Measurements from ENCODE around the gene PDE10A.

PDE10A gene

DNA sequence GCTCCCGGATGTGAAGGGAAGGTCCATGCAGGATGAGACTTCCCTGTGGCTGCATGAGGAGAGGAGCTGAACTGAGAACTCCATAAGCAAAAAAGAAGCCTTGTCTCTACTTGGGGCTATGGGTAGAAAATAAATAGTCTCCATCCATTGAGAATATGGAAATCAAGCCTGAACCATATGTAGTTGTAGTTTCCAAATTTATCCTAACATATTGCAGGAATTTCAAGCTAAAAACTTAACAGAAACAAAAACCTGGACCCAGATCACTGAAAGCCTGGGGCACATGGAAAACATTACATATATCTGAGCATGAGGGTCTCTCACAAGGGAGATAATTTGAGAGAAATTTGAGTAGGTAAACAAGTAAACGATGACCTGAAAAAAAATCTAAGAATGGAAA is 258.7 kb downstream of the PDE10A start:
- no peak overlapping the region for H3K4me3 ChIP-seq (ENCODE audit: low read depth in 1 of 2, low read length in 2 of 2)
- no peaks in the 10 kb centered on the region for H3K4me1 ChIP-seq (ENCODE audit: control insufficient read depth in 1 of 2, insufficient read depth in 2 of 2, low read length in 2 of 2)
- no peaks in the 10 kb centered on the region for H3K27me3 ChIP-seq (ENCODE audit: low read depth, low read length)
- no peak overlapping the region for H3K27ac ChIP-seq (ENCODE audit: low read length)
- H3K9me3 ChIP-seq (ENCODE audit: control insufficient read depth in 1 of 2, low read length in 2 of 2), result no peaks in the 10 kb centered on the region
- H3K36me3 ChIP-seq (ENCODE audit: control insufficient read depth in 1 of 2, insufficient read depth in 2 of 2, low read length in 2 of 2), result no peaks in the 10 kb centered on the region

DNA sequence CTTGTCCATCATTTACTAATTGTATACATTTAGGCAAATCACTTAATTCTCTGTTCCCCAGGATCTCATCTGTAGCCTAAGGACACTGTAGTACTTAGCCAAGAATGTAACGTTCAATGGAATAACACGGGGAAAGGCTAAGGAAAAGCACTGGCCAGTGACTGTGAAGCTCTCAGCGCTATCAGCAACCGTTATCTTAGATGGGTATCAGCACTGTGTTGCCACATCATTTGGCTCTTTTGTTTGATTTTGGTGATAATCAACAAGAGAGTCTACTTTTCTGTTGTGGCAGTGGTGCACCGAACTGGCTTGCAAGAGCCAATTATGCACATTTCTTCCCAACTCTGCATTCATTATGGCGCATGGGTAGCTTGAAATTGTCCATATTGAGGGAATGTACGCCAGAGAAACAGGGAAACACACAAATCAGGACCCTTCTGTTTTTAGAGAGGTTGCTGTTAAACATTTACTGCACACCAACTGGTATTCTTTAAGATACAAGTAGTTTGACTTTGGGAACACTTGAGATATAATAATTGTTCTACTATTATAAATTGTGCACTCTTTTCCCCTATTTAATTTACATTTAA is 259.9 kb downstream of the PDE10A start:
- no peaks in the 10 kb centered on the region for H3K4me1 ChIP-seq (ENCODE audit: control insufficient read depth in 1 of 2, insufficient read depth in 2 of 2, low read length in 2 of 2)
- H3K36me3 ChIP-seq (ENCODE audit: control insufficient read depth in 1 of 2, insufficient read depth in 2 of 2, low read length in 2 of 2), result no peaks in the 10 kb centered on the region
- H3K27ac ChIP-seq (ENCODE audit: low read length), result no peak overlapping the region
- H3K27me3 ChIP-seq (ENCODE audit: low read depth, low read length), result no peaks in the 10 kb centered on the region
- no peaks in the 10 kb centered on the region for H3K9me3 ChIP-seq (ENCODE audit: control insufficient read depth in 1 of 2, low read length in 2 of 2)
- H3K4me3 ChIP-seq (ENCODE audit: low read depth in 1 of 2, low read length in 2 of 2), result no peak overlapping the region

DNA sequence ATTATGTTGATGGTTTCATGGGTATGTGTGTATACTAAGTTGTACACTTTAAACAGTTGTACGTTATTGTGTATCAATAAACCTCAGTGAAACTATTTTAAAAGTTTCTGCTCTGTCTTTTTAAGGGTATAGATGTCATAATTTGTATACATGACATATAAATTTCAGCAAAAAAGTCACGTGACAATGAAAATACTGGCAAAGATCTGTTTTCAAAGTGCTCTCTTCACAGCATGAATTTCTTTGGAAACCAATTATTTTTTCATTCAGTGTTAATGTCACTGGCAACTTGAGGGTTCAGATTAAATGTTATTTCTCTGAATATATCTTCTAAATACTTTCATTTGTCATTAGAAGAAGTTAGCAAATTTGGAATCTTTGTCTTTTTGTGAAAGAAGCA is 261.9 kb downstream of the PDE10A start:
- Histone ChIP-seq H3K4me3 (ENCODE audit: low read depth in 1 of 2, low read length in 2 of 2) (no peak overlapping the region), H3K9me3 (ENCODE audit: control insufficient read depth in 1 of 2, low read length in 2 of 2) (no peaks in the 10 kb centered on the region), H3K4me1 (ENCODE audit: control insufficient read depth in 1 of 2, insufficient read depth in 2 of 2, low read length in 2 of 2) (no peaks in the 10 kb centered on the region), H3K27me3 (ENCODE audit: low read depth, low read length) (no peaks in the 10 kb centered on the region), H3K27ac (ENCODE audit: low read length) (no peak overlapping the region), H3K36me3 (ENCODE audit: control insufficient read depth in 1 of 2, insufficient read depth in 2 of 2, low read length in 2 of 2) (no peaks in the 10 kb centered on the region)

DNA sequence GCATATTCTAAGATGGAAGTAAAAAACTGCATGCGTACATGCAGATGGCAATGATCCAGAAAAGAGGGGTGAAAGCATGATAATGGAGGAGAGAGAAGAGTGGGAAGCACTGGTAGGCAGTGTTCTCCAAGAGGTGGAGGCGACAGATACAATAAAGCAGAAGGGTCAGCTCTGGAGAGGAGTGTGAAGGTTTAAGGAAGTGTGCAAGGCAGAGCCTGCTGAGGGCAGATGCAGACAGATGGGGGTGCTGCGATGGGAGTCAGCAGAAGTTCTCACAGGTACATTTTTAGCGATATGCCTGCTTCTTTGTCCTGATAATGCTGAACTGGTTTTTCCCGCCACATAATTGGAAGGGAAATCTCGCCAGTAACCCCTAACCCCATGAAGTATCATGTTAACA is 272.6 kb downstream of the PDE10A start:
- Histone ChIP-seq H3K27ac (ENCODE audit: low read length) (no peak overlapping the region), H3K4me3 (ENCODE audit: low read depth in 1 of 2, low read length in 2 of 2) (no peak overlapping the region), H3K4me1 (ENCODE audit: control insufficient read depth in 1 of 2, insufficient read depth in 2 of 2, low read length in 2 of 2) (no peaks in the 10 kb centered on the region), H3K9me3 (ENCODE audit: control insufficient read depth in 1 of 2, low read length in 2 of 2) (no peaks in the 10 kb centered on the region), H3K27me3 (ENCODE audit: low read depth, low read length) (no peaks in the 10 kb centered on the region), H3K36me3 (ENCODE audit: control insufficient read depth in 1 of 2, insufficient read depth in 2 of 2, low read length in 2 of 2) (peaks cover 0 to 4% of the 10 kb centered on the region in 2 donors)

DNA sequence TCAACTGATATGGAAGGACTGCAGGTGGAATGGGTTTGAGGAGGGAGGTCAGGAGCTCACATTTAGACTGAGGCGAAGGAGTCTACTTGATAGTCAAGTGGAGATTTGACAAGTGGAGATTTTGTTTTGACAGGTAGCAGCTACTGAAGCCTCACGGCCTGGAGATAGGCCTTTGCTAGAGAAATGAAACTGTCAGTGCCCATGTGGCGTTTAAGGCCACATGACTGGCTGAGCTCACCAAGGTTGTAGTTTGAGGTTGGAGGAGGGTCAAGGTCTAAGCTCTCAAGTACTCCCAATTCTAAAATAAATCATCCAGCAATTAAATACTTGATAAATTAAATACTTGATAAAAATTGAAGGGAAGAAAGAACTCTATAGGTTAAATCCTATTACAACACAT is 273.5 kb downstream of the PDE10A start:
- Histone ChIP-seq H3K4me3 (ENCODE audit: low read depth in 1 of 2, low read length in 2 of 2) (no peak overlapping the region), H3K27ac (ENCODE audit: low read length) (no peak overlapping the region), H3K4me1 (ENCODE audit: control insufficient read depth in 1 of 2, insufficient read depth in 2 of 2, low read length in 2 of 2) (no peaks in the 10 kb centered on the region), H3K36me3 (ENCODE audit: control insufficient read depth in 1 of 2, insufficient read depth in 2 of 2, low read length in 2 of 2) (peaks cover 0 to 7% of the 10 kb centered on the region in 2 donors), H3K27me3 (ENCODE audit: low read depth, low read length) (no peaks in the 10 kb centered on the region), H3K9me3 (ENCODE audit: control insufficient read depth in 1 of 2, low read length in 2 of 2) (no peaks in the 10 kb centered on the region)

DNA sequence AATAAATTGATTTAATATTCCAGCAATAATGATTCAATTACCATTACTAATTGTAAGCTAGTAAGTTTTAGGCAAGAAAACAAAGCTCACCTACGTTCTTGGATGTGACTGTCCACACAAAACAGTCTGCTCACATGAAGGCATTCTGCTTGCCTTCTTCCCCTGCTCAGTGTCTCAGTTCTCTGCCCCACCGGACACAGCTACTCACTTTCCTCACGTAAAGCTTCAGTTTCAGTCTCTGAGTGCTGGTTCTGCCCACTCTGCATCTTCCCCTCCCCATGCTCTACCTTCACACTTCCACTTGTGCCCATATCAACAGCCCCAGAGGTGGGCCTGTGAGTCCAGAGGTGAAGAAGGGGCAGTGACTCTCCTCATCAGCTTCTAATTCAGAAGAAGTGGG is 279.7 kb downstream of the PDE10A start:
- Histone ChIP-seq H3K36me3 (ENCODE audit: control insufficient read depth in 1 of 2, insufficient read depth in 2 of 2, low read length in 2 of 2) (peaks cover 0 to 3% of the 10 kb centered on the region in 2 donors), H3K9me3 (ENCODE audit: control insufficient read depth in 1 of 2, low read length in 2 of 2) (no peaks in the 10 kb centered on the region), H3K27ac (ENCODE audit: low read length) (no peak overlapping the region), H3K4me3 (ENCODE audit: low read depth in 1 of 2, low read length in 2 of 2) (no peak overlapping the region), H3K4me1 (ENCODE audit: control insufficient read depth in 1 of 2, insufficient read depth in 2 of 2, low read length in 2 of 2) (no peaks in the 10 kb centered on the region), H3K27me3 (ENCODE audit: low read depth, low read length) (no peaks in the 10 kb centered on the region)

DNA sequence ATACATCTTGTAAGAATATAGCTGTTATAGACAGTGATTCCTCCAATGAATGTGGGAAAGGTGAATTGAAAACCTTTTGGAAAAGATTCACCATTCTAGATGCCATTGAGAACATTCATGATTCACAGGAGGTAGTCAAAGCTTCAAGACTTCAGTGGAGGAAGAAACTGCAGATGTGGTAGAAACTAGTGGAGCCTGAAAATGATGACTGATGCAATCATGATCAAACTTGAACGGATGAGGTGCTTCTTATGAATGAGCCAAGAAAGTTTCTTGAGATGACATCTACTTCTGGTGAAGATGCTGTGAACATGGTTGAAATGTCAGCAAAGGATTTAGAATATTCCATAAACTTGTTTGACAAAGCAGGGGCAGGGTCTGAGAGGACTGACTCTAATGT is 286.9 kb downstream of the PDE10A start:
- H3K4me1 ChIP-seq (ENCODE audit: control insufficient read depth in 1 of 2, insufficient read depth in 2 of 2, low read length in 2 of 2), result no peaks in the 10 kb centered on the region
- no peaks in the 10 kb centered on the region for H3K9me3 ChIP-seq (ENCODE audit: control insufficient read depth in 1 of 2, low read length in 2 of 2)
- H3K4me3 ChIP-seq (ENCODE audit: low read depth in 1 of 2, low read length in 2 of 2), result no peak overlapping the region
- H3K36me3 ChIP-seq (ENCODE audit: control insufficient read depth in 1 of 2, insufficient read depth in 2 of 2, low read length in 2 of 2), result peaks cover 0 to 9% of the 10 kb centered on the region in 2 donors
- no peaks in the 10 kb centered on the region for H3K27me3 ChIP-seq (ENCODE audit: low read depth, low read length)
- no peak overlapping the region for H3K27ac ChIP-seq (ENCODE audit: low read length)

DNA sequence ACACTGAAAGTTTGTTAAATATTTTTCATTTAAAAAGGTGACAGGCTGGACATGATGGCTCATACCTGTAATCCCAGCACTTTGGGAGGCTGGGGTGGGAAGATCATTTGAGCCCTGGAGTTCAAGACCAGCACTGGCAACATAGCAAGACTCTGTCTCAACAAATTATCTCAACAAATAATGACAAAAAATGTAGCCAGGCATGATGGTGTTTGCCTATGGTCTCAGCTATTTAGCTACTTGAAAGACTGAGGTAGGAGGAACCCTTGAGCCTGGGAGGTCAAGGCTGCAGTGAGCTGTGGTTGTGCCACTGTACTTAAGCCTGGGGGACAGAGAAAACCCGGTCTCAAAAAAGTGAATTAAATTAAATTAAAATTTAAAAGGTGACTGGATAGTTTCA is 297.7 kb downstream of the PDE10A start:
- no peak overlapping the region for H3K27ac ChIP-seq (ENCODE audit: low read length)
- H3K36me3 ChIP-seq (ENCODE audit: control insufficient read depth in 1 of 2, insufficient read depth in 2 of 2, low read length in 2 of 2), result no peaks in the 10 kb centered on the region
- H3K4me1 ChIP-seq (ENCODE audit: control insufficient read depth in 1 of 2, insufficient read depth in 2 of 2, low read length in 2 of 2), result no peaks in the 10 kb centered on the region

DNA sequence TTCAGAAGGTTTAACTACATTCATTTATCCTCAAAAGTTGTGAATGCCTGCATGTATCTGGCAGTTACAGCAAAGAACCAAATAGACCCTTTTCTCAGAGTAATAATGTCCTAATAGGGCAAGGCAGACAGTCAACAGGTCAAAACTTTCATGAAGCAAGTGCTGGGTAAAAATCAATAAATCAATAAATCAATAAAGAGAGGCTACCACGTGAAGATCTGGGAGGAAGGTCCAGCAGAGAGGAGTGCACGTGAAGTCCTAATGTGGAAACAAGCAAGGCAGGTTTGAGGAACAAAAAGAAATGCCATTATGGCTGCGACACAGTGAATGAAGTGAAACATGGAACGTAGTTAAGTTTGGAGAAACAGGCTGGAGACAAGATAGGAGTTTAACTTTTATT is 317.3 kb downstream of the PDE10A start:
- no peaks in the 10 kb centered on the region for H3K4me1 ChIP-seq (ENCODE audit: control insufficient read depth in 1 of 2, insufficient read depth in 2 of 2, low read length in 2 of 2)
- H3K27ac ChIP-seq (ENCODE audit: low read length), result no peak overlapping the region
- H3K4me3 ChIP-seq (ENCODE audit: low read depth in 1 of 2, low read length in 2 of 2), result no peak overlapping the region
- H3K27me3 ChIP-seq (ENCODE audit: low read depth, low read length), result no peaks in the 10 kb centered on the region
- H3K9me3 ChIP-seq (ENCODE audit: control insufficient read depth in 1 of 2, low read length in 2 of 2), result no peaks in the 10 kb centered on the region
- H3K36me3 ChIP-seq (ENCODE audit: control insufficient read depth in 1 of 2, insufficient read depth in 2 of 2, low read length in 2 of 2), result peaks cover 0 to 5% of the 10 kb centered on the region in 2 donors

More for the DNA sequence above, 297.7 kb downstream of the PDE10A start:
- H3K4me3 ChIP-seq (ENCODE audit: low read depth in 1 of 2, low read length in 2 of 2), result no peak overlapping the region
- H3K9me3 ChIP-seq (ENCODE audit: control insufficient read depth in 1 of 2, low read length in 2 of 2), result peaks cover 0 to 7% of the 10 kb centered on the region in 2 donors
- no peaks in the 10 kb centered on the region for H3K27me3 ChIP-seq (ENCODE audit: low read depth, low read length)

DNA sequence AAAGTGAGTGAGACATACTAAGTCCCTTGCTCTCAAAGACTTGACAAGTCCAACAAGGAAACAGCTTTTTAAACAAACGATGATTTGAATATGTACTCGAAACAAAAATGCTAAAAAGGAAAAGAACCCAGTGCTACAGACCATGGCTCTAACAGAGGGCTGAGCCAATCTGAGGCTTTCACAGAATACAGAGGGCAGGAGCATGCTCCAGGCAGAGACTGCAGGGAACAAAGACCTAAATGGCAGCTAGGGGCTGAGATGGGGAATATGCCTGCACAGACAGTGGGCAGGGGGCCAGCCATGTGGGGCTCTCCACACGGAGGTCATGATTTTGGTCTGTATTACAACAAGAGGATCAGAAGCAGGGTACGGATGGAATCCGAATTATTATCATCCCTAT is 322.5 kb downstream of the PDE10A start:
- Histone ChIP-seq H3K27ac (ENCODE audit: low read length) (no peak overlapping the region), H3K4me1 (ENCODE audit: control insufficient read depth in 1 of 2, insufficient read depth in 2 of 2, low read length in 2 of 2) (no peaks in the 10 kb centered on the region), H3K27me3 (ENCODE audit: low read depth, low read length) (no peaks in the 10 kb centered on the region), H3K9me3 (ENCODE audit: control insufficient read depth in 1 of 2, low read length in 2 of 2) (no peaks in the 10 kb centered on the region), H3K4me3 (ENCODE audit: low read depth in 1 of 2, low read length in 2 of 2) (no peak overlapping the region), H3K36me3 (ENCODE audit: control insufficient read depth in 1 of 2, insufficient read depth in 2 of 2, low read length in 2 of 2) (peaks cover 0 to 8% of the 10 kb centered on the region in 2 donors)

DNA sequence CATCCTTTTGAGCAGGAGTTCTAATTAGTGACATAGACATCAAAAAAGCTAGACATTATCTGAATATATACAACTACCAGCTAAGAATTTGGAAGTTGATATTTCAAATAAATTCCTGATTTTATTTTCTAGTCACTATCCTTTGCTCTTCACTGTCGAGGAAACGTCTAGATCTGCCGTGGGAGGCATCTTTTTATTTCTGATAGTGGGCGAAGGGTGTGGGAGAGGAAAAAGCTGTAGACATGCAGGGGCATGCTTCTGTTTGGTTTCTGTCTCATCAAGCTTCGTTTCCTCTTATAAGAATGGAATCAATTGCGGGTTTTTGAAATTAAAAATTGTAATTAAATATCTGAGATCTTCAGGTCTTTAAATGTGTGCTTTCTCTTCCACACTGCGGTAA is 337.4 kb downstream of the PDE10A start:
- no peaks in the 10 kb centered on the region for H3K36me3 ChIP-seq (ENCODE audit: control insufficient read depth in 1 of 2, insufficient read depth in 2 of 2, low read length in 2 of 2)
- H3K27ac ChIP-seq (ENCODE audit: low read length), result no peak overlapping the region
- no peaks in the 10 kb centered on the region for H3K27me3 ChIP-seq (ENCODE audit: low read depth, low read length)
- H3K9me3 ChIP-seq (ENCODE audit: control insufficient read depth in 1 of 2, low read length in 2 of 2), result peaks cover 8 to 9% of the 10 kb centered on the region in 2 donors
- H3K4me3 ChIP-seq (ENCODE audit: low read depth in 1 of 2, low read length in 2 of 2), result no peak overlapping the region
- H3K4me1 ChIP-seq (ENCODE audit: control insufficient read depth in 1 of 2, insufficient read depth in 2 of 2, low read length in 2 of 2), result no peaks in the 10 kb centered on the region

DNA sequence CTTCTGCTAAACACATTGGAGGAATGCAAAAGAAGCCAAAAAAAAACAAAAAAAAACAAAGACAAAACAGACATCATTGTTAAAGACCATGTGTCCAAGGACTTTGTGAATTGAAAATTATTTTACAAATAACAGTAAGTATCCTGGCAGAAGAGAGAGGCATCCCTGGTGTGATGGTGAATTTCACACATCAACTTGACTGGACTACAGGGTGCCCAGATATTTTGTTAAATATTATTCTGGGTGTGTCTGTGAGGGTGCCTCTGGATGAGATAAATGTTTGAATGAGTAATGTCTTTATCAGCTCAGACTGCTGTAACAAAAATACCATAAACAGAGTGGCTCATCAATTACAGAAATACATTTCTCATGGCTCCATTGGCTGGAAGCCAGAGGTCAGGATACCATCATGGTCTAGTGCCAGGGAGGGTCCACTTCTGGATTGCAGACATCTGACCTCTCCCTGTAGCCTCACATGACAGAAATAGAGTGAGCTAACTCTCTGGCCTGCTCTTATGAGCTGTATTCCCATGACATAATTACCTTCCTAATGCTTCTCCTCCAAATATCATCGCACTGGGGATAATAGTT is 341.4 kb downstream of the PDE10A start:
- Histone ChIP-seq H3K27ac (ENCODE audit: low read length) (no peak overlapping the region), H3K36me3 (ENCODE audit: control insufficient read depth in 1 of 2, insufficient read depth in 2 of 2, low read length in 2 of 2) (no peaks in the 10 kb centered on the region), H3K4me3 (ENCODE audit: low read depth in 1 of 2, low read length in 2 of 2) (no peak overlapping the region), H3K27me3 (ENCODE audit: low read depth, low read length) (no peaks in the 10 kb centered on the region), H3K9me3 (ENCODE audit: control insufficient read depth in 1 of 2, low read length in 2 of 2) (peaks cover 9% of the 10 kb centered on the region in 2 donors), H3K4me1 (ENCODE audit: control insufficient read depth in 1 of 2, insufficient read depth in 2 of 2, low read length in 2 of 2) (no peaks in the 10 kb centered on the region)

All from muscle layer of duodenum (tissue), 2 donors.